ENCODE measurements around the gene RCCD1. TPM values are rescaled to one million over a fixed set of nuclear protein-coding genes. Genes with fewer than 3 reads are reported as not detected.

The RCCD1 gene
- total and polyA plus RNA-seq, 9 of the 15 experiments (the other 6 are each of a cell fraction or from before 2014, with no cell fraction given), result 11.1 to 51.4 (median 24.7) TPM

DNA sequence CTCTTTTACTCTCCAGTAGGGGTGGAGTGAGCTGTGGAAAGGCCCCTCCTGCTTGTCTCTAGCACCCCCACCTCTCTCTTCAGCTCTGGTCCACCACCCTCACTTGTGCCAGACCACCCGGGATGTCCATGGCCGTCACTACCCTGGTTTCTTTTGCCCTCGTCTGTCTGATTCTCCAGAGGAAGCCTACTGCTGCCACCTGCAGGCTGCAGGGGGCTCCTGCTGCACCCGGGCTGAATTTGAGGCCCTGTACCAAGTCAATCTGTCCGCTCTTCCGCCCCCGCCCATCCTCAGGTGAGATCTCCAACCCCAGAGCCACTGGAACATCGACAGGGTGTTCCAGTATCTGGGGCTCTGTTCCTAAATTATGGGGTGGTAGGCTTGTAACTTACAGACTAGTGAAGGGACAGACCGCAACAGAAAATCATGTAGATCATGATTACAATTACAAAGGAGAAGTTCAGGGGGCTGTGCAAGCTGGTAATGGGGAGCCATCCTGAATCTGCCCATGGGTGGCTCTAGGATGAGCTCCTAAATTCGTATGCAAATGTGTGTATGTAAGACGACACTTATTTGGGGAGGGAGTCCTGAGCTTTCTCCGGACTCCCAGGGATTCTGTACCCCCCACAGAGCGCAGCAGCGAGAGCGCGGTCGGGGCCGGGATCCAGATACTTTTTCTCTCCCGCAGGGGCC lies 20.3 kb upstream of the RCCD1 start (continued):
- TF ChIP-seq ZMIZ1 (IDR thresholded peaks at IDR 0.05; ENCODE audit: low read depth in 2 of 2, low read length in 2 of 2), result 0 out of 4 replicates have a peak, but pooled peaks of 1 of the 2 experiments have one; percentile 26
- peak; percentile 26; the same call in 1 of the 2 replicates for TF ChIP-seq ZNF143 (CRISPR knock-in tag; IDR thresholded peaks at IDR 0.05)
- no peak for TF ChIP-seq ID3 (CRISPR knock-in tag; IDR thresholded peaks at IDR 0.05)
- TF ChIP-seq ID3 (tag; IDR thresholded peaks at IDR 0.05), result no peak
- TF ChIP-seq ETV5 (CRISPR knock-in tag; IDR thresholded peaks at IDR 0.05; ENCODE audit: low read depth), result no peak
- peak; percentile 72; the same call in 1 of the 2 replicates for TF ChIP-seq CTBP1 (IDR thresholded peaks at IDR 0.05; ENCODE audit: borderline replicate concordance)
- TF ChIP-seq SMAD3 (CRISPR knock-in tag; conservative IDR thresholded peaks at IDR 0.05), result 0 out of 2 replicates have a peak, but pooled peaks have one; percentile 19
- TF ChIP-seq BCL6 (CRISPR knock-in tag; IDR thresholded peaks at IDR 0.05), result no peak
- TF ChIP-seq MYBL2 (IDR thresholded peaks at IDR 0.05; ENCODE audit: low read depth), result no peak
- no peak for TF ChIP-seq MYBL2 (CRISPR knock-in tag; IDR thresholded peaks at IDR 0.05; ENCODE audit: borderline replicate concordance)
- TF ChIP-seq FOXA3 (CRISPR knock-in tag; conservative IDR thresholded peaks at IDR 0.05 in 1 of 2, IDR thresholded peaks at IDR 0.05 in 1 of 2), result 0 out of 4 replicates have a peak, but pooled peaks of 1 of the 2 experiments have one; percentile 14
- TF ChIP-seq, protein P1, sequence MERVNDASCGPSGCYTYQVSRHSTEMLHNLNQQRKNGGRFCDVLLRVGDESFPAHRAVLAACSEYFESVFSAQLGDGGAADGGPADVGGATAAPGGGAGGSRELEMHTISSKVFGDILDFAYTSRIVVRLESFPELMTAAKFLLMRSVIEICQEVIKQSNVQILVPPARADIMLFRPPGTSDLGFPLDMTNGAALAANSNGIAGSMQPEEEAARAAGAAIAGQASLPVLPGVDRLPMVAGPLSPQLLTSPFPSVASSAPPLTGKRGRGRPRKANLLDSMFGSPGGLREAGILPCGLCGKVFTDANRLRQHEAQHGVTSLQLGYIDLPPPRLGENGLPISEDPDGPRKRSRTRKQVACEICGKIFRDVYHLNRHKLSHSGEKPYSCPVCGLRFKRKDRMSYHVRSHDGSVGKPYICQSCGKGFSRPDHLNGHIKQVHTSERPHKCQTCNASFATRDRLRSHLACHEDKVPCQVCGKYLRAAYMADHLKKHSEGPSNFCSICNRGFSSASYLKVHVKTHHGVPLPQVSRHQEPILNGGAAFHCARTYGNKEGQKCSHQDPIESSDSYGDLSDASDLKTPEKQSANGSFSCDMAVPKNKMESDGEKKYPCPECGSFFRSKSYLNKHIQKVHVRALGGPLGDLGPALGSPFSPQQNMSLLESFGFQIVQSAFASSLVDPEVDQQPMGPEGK (CRISPR knock-in tag; IDR thresholded peaks at IDR 0.05; ENCODE audit: borderline replicate concordance), result no peak
- TF ChIP-seq STAG1 (CRISPR knock-in tag; IDR thresholded peaks at IDR 0.05; ENCODE audit: borderline replicate concordance), result peak; percentile 78
- TF ChIP-seq U2AF2 (optimal IDR thresholded peaks at IDR 0.05; ENCODE audit: low read depth, low read length), result no peak
- no peak for TF ChIP-seq CHD1 (IDR thresholded peaks at IDR 0.05; ENCODE audit: low read length)
- TF ChIP-seq CC2D1A (IDR thresholded peaks at IDR 0.05), result 0 out of 2 replicates have a peak, but pooled peaks have one; percentile 46
- TF ChIP-seq MEF2D (tag; conservative IDR thresholded peaks at IDR 0.05; ENCODE audit: low read depth), result no peak
- no peak for TF ChIP-seq MIER1 (IDR thresholded peaks at IDR 0.05; ENCODE audit: low read depth)
- no peak for TF ChIP-seq TFAM (CRISPR knock-in tag; conservative IDR thresholded peaks at IDR 0.05)
- no peak for TF ChIP-seq ASH1L (IDR thresholded peaks at IDR 0.05; ENCODE audit: borderline replicate concordance, low read depth, partially characterized antibody)
- peak; percentile 55; the same call in 1 of the 2 replicates for TF ChIP-seq PKNOX1 (IDR thresholded peaks at IDR 0.05)

Data from K562 (cell line).